Measurements from ENCODE around the gene MYBPC3. TPM values are rescaled to one million over a fixed set of nuclear protein-coding genes. Genes with fewer than 3 reads are reported as not detected.

MYBPC3 gene
- total RNA-seq, 1 experiment from 2014 or later: not detected

DNA sequence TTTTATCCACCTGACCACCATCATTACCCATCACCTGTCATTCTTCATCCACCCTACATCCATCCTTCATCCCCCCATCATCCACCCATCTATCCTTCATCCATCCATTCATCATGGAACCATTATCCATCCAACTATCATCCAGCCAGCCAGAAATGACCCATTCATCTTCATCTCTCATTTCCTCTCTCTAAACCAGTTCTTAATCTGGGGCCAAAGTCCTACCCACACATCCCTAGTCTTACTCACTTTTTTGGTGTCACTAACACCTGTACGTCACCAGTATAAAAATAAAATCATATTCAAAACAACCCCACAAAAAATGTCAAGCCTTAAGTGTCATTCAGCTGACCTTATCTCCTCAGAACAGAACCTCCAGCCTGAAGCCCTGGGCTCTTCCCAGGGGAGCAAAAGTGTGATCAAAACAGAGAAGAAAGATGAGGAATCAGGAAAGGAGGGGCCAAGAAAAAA, 13.6 kb upstream of the MYBPC3 start:
- Mint-ChIP-seq H3K36me3 (ENCODE audit: insufficient read depth, unreplicated experiment) (no peaks in the 10 kb centered on the region), H3K27me3 (ENCODE audit: unreplicated experiment) (peaks cover 57% of the 10 kb centered on the region), H3K4me1 (ENCODE audit: low read depth, unreplicated experiment) (no peaks in the 10 kb centered on the region), H3K9me3 (ENCODE audit: low read depth, unreplicated experiment) (no peaks in the 10 kb centered on the region), H3K4me3 (ENCODE audit: low read depth, unreplicated experiment) (no peak overlapping the region), H3K27ac (ENCODE audit: unreplicated experiment) (no peak overlapping the region)
- CTCF ChIA-PET: no interaction called here
- intact Hi-C loops (cut with micrococcal nuclease; ENCODE audit: unreplicated experiment): no loop called here
- no TSS peak for BruUV-seq (replicated peaks)
- DNase-seq: no peak
- TF ChIP-seq, protein P1, sequence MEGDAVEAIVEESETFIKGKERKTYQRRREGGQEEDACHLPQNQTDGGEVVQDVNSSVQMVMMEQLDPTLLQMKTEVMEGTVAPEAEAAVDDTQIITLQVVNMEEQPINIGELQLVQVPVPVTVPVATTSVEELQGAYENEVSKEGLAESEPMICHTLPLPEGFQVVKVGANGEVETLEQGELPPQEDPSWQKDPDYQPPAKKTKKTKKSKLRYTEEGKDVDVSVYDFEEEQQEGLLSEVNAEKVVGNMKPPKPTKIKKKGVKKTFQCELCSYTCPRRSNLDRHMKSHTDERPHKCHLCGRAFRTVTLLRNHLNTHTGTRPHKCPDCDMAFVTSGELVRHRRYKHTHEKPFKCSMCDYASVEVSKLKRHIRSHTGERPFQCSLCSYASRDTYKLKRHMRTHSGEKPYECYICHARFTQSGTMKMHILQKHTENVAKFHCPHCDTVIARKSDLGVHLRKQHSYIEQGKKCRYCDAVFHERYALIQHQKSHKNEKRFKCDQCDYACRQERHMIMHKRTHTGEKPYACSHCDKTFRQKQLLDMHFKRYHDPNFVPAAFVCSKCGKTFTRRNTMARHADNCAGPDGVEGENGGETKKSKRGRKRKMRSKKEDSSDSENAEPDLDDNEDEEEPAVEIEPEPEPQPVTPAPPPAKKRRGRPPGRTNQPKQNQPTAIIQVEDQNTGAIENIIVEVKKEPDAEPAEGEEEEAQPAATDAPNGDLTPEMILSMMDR (IDR thresholded peaks at IDR 0.05; ENCODE audit: unreplicated experiment): no peak

DNA sequence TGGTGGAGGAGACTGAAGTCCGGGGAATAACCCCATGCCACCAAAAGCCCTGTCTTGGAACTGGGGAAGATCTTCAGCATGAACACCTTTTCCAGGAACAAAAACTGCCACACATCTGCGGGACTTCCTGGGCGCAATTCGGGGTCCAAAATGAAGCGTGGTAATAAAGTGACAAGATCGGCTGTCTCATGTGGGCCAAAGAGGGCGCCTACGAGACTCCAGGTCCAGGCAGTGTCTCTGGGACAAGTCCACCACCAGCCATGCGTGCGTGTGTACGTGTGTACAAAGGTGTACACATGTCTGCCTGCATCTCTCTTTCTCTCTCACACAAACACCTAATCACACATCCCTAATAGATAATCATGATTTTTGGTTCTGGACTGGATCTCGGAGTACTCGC, 8.9 kb upstream of the MYBPC3 start:
- intact Hi-C loops (cut with micrococcal nuclease; ENCODE audit: unreplicated experiment): no loop called here
- TF ChIP-seq, protein P1 (IDR thresholded peaks at IDR 0.05; ENCODE audit: unreplicated experiment): no peak
- H3K4me3 Mint-ChIP-seq (ENCODE audit: low read depth, unreplicated experiment): no peak overlapping the region
- no peaks in the 10 kb centered on the region for H3K9me3 Mint-ChIP-seq (ENCODE audit: low read depth, unreplicated experiment)
- H3K4me1 Mint-ChIP-seq (ENCODE audit: low read depth, unreplicated experiment): no peaks in the 10 kb centered on the region
- BruUV-seq (replicated peaks): no TSS peak
- H3K36me3 Mint-ChIP-seq (ENCODE audit: insufficient read depth, unreplicated experiment): no peaks in the 10 kb centered on the region
- peaks cover 23% of the 10 kb centered on the region for H3K27me3 Mint-ChIP-seq (ENCODE audit: unreplicated experiment)
- DNase-seq: no peak
- CTCF ChIA-PET: no interaction called here
- no peak overlapping the region for H3K27ac Mint-ChIP-seq (ENCODE audit: unreplicated experiment)

DNA sequence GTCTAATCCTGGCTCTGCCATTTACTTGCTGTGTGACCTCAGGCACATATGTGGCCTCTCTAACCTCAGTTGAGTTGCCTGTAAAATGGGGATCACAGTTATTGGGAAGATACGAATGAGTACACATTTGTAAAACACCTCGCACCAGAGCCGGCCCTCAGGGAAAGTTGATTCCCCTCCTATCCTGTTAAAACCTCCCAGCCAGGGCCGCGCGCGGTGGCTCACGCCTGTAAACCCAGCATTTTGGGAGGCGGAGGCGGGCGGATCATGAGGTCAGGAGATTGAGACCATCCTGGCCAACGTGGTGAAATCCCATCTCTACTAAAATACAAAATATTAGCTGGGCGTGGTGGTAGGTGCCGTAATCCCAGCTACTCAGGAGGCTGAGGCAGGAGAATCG, 7.8 kb upstream of the MYBPC3 start:
- TF ChIP-seq, protein P1 (IDR thresholded peaks at IDR 0.05; ENCODE audit: unreplicated experiment): no peak
- H3K27ac Mint-ChIP-seq (ENCODE audit: unreplicated experiment): no peak overlapping the region
- no peaks in the 10 kb centered on the region for H3K36me3 Mint-ChIP-seq (ENCODE audit: insufficient read depth, unreplicated experiment)
- DNase-seq: no peak
- CTCF ChIA-PET: interaction anchor here (0.6 kb wide), 1 partner anchor 1370 kb away, joined by 3 read pairs; no protein-coding TSS in a partner anchor
- H3K27me3 Mint-ChIP-seq (ENCODE audit: unreplicated experiment): peaks cover 12% of the 10 kb centered on the region
- intact Hi-C loops (cut with micrococcal nuclease; ENCODE audit: unreplicated experiment): no loop called here
- H3K4me3 Mint-ChIP-seq (ENCODE audit: low read depth, unreplicated experiment): no peak overlapping the region
- H3K9me3 Mint-ChIP-seq (ENCODE audit: low read depth, unreplicated experiment): no peaks in the 10 kb centered on the region
- no peaks in the 10 kb centered on the region for H3K4me1 Mint-ChIP-seq (ENCODE audit: low read depth, unreplicated experiment)
- BruUV-seq (replicated peaks): no TSS peak

DNA sequence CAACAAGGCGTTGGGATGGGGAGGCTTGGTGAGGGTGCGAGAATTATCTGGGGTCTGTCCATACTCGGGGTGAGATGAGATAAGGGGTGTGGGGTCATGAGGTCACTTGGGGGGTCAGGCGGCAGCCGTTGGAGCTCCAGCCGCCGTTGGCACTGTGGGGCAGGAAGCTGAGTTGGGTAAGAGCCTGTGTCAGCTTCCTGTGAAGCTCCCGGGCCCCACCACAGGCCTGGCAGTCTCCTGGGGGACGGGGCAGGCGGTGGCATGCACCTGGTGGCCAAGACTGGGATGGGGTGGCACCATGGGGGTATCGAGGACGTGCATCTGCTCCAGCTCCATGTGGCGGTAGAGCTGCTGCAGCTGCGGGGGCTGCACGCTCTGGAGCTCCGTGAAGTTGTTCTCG, 7.1 kb upstream of the MYBPC3 start:
- intact Hi-C loops (cut with micrococcal nuclease; ENCODE audit: unreplicated experiment): loop anchor here (5.0 to 10.0 kb wide), 2 partner anchors 105 to 182 kb away; partner anchors contain the start of genes ARFGAP2 and NR1H3
- no TSS peak for BruUV-seq (replicated peaks)
- Mint-ChIP-seq H3K4me1 (ENCODE audit: low read depth, unreplicated experiment) (no peaks in the 10 kb centered on the region), H3K36me3 (ENCODE audit: insufficient read depth, unreplicated experiment) (no peaks in the 10 kb centered on the region), H3K27ac (ENCODE audit: unreplicated experiment) (no peak overlapping the region), H3K27me3 (ENCODE audit: unreplicated experiment) (peaks cover 7% of the 10 kb centered on the region), H3K4me3 (ENCODE audit: low read depth, unreplicated experiment) (no peak overlapping the region), H3K9me3 (ENCODE audit: low read depth, unreplicated experiment) (no peaks in the 10 kb centered on the region)
- no peak for DNase-seq
- CTCF ChIA-PET: no interaction called here
- TF ChIP-seq, protein P1 (IDR thresholded peaks at IDR 0.05; ENCODE audit: unreplicated experiment): no peak

All from Calu3 (cell line).